Endothelial cell of umbilical vein (primary cell): ENCODE data around the gene LLGL2.

ENCODE experiments used
- CTCF ChIP-seq, 2 donors: IDR thresholded peaks; 1 replicate in 1 of 2; 2 replicates in 1 of 2; pipeline ENCODE4 v1.5.1; 2011; ENCODE audit warnings: low read length in 2 of 2, mild to moderate bottlenecking in 2 of 2, moderate library complexity in 2 of 2, control low read depth in 1 of 2, inconsistent platforms in 1 of 2, low read depth in 1 of 2; ENCODE audit not compliant: insufficient read depth in 1 of 2; ENCODE audit errors: extremely low read depth in 1 of 2
- MAX ChIP-seq: IDR thresholded peaks from 2 replicates; pipeline ENCODE4 v1.6.1; 2011; ENCODE audit not compliant: insufficient read depth, insufficient read length
- MYC ChIP-seq: IDR thresholded peaks from one replicate; pipeline ENCODE4 v1.6.1; 2011; ENCODE audit warnings: mild to moderate bottlenecking, low read depth, low read length
- POLR2A ChIP-seq: IDR thresholded peaks from 2 replicates; pipeline ENCODE4 v1.6.1; 2012; ENCODE audit warnings: low read depth, mild to moderate bottlenecking, control low read depth, low read length

- TF ChIP-seq CTCF (IDR thresholded peaks at IDR 0.05; ENCODE audit: extremely low read depth in 1 of 2, insufficient read depth in 1 of 2, low read depth in 1 of 2, low read length in 2 of 2) (no peak), MYC (no peak), MAX (no peak), POLR2A (no peak)
Measured at GRCh38 chr17:75498726-75499213, 26.7 kb upstream of the LLGL2 start.
